HG03378 (cell line): ENCODE measurements around the gene TRAPPC4.
A peak's percentile ranks its signal among the peaks of the same experiment; 100 is the strongest.
"Not testable (repeated sequence)": the region's sequence is repeated elsewhere in the genome, so short reads cannot be mapped to it uniquely, and the experiment has no call there.

Experiments
- ATAC-seq: cut with Tn5 transposase; IDR thresholded peaks from one replicate; pipeline ENCODE4 v1.9.1; 2021; ENCODE audit warnings: mild to moderate bottlenecking, moderate library complexity; ENCODE audit not compliant: unreplicated experiment

Gene TRAPPC4

GRCh38 chr11:119030329-119031047 is 11.9 kb downstream of the TRAPPC4 start, which contains the start of gene SLC37A4:
Gene SLC37A4 (minus strand): TSS chr11:119030877.
- ATAC-seq: peak; percentile 82

DNA sequence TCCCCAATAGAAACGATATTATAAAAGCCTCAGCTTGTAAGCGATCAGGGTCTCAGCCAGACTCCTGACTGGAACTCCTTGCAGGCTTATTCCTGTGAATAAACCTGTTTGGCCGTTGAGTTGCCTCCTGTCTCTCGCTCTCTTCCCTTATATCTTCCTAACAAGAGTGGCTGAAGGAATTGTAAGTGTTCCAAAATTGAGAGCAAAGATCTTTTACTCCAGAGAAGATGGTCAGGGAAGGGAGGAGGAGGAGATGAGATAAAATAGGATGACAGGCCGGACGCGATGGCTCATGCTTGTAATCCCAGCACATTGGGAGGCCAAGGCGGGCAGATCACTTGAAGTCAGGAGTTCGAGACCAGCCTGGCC is 13.3 kb downstream of the TRAPPC4 start:
- no peak for ATAC-seq

DNA sequence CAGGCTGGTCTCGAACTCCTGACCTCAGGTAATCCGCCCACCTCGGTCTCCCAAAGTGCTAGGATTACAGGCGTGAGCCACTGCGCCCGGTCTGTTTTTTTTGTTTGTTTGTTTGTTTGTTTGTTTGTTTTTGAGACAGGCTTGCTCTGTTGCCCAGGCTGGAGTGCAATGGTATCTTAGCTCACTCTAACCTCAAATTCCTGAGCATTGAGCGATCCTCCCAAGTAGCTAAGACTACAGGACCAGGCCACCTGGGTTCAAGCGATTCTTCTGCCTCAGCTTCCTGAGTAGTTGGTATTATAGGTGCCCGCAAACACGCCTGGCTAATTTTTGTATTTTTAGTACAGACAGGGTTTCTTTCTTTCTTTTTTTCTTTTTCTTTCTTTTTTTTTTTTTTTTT is 14.9 kb downstream of the TRAPPC4 start:
- ATAC-seq: not testable (repeated sequence)

- no peak for ATAC-seq
Measured at GRCh38 chr11:119034813-119035212, 16.2 kb downstream of the TRAPPC4 start.

GRCh38 chr11:119038884-119039283 is 20.3 kb downstream of the TRAPPC4 start:
- no peak for ATAC-seq

GRCh38 chr11:119039471-119039870 is 20.9 kb downstream of the TRAPPC4 start:
- not testable (repeated sequence) for ATAC-seq

DNA sequence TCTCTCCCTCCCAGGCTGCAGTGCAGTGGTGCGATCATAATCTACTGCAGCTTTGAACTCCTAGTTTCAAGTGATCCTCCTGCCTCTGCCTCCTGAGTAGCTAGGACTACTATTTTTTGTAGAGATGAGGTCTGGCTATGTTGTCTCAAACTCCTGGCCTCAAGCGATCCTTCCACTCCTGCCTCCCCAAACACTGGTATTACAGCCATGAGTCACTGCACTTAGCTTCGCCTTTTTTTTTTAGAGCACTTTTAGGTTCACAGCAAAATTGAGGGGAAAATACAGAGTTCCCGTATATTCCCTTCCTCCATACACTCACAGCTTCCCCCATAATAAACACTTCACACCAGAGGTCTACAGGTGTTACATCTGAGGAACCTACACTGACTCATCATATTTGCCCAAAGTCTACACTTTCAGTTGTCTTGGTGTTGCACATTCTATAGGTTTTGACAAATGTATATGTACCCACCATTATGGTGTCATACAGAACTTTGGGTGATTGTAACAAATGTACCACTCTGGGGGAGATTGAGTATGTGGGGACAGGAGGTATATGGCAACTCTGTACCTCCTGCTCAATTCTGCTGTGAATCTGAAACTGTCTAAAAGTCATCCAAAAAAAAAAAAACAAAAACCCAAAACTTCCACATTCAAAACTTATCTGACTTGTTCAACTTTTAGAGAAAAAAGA is 23.4 kb downstream of the TRAPPC4 start:
- ATAC-seq: no peak

- ATAC-seq: no peak
Measured at GRCh38 chr11:119042927-119043326, 24.4 kb downstream of the TRAPPC4 start.

GRCh38 chr11:119044708-119045107 is 26.1 kb downstream of the TRAPPC4 start:
- no peak for ATAC-seq

DNA sequence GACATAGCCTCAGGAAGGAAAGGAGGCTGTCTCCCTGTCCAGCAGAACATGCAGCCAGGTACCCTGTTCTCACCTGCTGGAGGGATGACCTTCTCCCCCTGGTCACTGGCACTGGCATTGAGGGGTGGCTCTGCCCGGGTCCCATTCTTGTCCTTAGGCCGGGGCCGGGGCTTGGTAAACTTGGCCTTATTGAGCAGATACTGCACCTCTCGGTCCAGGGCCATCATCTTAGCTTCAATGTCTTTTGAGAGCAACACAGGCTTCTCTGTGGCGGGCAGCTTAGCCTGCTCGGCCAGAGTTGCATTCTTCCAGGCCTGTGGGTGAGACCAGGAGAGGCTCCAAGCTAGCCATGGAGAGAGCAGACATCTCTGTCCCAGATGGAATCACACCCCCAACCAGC is 27.9 kb downstream of the TRAPPC4 start:
- ATAC-seq: no peak

DNA sequence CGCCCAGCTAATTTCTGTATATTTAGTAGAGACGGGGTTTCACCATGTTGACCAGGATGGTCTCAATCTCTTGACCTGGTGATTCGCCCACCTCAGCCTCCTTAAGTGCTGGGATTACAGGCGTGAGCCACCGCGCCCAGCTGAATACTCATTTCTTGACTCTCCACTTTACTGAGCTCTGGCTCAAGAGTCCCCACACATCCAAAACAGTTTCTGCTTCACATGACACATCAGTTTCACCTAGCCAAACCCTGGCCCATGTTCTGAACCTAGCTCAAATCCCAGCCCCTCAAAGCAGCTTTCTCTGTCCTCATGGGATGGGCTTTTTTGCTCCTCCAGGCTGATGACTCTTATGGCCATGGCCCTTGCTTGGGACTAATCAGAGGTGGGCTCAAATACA is 28.6 kb downstream of the TRAPPC4 start:
- ATAC-seq: no peak

DNA sequence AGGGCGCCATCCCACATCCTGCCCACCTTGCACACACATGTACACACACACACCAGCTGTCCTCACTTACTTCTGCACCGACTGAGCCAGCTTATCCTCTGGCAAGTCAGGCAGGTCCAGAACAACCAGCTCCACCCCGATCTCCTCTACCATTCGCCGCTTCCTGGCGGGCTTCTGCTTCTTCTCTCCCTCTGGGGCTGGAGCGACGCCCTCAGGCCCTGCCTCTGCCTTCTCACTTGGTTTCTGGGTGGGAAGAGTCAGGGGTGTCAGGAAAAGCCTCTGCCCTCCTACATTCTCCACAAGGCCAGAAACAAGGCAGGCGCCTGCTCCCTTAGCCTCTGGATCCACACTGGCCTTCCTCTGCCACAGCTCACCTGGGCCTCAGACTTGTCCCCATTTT is 30.1 kb downstream of the TRAPPC4 start:
- no peak for ATAC-seq

GRCh38 chr11:119049081-119049480 is 30.5 kb downstream of the TRAPPC4 start:
- no peak for ATAC-seq

GRCh38 chr11:119051440-119052162 is 33.0 kb downstream of the TRAPPC4 start:
- ATAC-seq: peak; percentile 44

GRCh38 chr11:119052163-119052814 is 33.7 kb downstream of the TRAPPC4 start:
- peak; percentile 9 for ATAC-seq

DNA sequence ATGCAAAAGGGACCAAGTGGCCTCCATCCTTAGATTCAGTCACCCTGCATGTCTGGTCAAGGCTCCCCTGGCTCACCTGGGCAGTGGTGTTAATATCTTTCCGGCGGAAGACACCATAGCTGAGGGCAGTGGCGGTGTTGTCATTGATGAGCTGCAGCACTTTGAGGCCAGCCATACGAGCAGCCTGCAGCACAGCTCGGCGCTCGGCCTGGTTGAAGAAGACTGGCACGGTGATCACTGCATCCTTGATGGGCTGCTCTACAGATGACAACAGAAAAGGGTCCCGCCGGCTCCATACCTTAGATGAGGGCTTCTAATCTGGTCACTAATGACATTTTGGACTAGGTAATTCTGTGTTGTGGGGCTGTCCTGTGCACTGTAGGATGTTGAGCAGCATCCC is 35.9 kb downstream of the TRAPPC4 start:
- no peak for ATAC-seq

- no peak for ATAC-seq
Measured at GRCh38 chr11:119055901-119056300, 37.3 kb downstream of the TRAPPC4 start.

DNA sequence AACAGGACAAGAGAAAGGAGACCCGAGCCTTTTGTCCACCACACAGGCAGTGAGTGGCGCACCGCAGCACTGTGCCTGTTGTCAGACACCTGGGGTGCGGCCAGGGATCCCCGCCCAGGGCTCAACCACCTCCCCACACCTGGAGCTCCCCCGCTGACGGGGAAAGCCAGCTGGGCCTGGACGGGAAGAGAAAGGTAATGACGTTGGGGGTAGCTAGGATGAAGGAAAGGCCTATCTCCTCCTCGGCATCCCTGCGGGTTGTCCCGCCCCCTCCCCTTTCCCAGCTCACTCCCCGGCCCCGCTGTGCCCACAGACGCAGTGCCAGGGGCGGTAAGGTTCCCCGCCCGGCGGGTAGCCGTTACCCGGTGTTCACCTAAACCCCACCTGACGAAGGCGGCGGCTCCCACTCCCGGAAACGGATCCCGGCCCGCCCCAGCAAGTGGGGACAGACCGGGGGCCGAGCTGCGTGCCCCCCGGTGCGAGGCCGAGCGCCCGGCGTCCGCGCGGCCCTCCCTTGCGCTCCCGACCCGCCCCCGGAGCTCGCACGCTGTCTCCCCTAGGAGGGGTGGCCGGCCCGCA is 37.9 kb downstream of the TRAPPC4 start:
- peak; percentile 8 for ATAC-seq

DNA sequence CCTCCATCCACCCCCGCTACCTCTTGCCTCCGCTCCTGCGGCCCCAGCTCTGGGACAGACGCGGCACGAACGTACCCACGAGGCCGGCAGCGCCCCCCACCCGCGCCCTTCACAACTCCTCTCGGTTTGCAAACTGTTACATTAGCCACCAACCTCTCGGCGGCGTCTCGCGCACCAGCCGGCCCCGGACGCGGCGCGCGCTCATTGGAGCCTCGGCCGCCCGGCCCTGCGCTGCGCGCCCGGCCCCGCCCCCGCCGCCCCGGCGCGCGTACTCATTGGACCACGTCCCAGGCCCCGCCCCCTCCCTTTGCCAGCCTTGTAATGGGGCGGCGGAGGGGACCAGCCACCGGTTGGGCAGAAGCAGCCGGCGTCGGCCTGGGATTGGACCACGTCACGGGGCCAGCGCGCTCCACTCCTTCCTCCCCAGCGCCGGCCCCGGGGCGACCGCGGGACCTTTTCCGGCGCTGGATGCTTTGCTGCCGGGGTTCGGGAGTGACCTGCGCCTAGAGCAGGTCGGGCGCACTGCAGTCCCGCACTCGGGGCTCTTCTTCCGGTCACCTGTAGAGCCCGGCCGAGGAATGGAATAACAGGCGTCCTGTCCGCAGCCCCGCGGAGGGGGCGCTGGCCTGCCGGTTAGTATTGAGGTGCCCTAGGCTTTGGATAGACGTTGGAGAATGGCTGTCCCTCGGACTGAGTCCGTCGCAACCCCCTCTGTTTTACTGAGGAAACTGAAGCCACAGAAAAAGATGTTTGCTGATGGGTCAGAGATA is 38.6 kb downstream of the TRAPPC4 start, which contains the start of gene HYOU1:
HYOU1 (minus strand) TSS at position 206 of the 770 bp plus-strand sequence. CDS start 1,045 bp downstream, outside the sequence.
- peak; percentile 73 for ATAC-seq

DNA sequence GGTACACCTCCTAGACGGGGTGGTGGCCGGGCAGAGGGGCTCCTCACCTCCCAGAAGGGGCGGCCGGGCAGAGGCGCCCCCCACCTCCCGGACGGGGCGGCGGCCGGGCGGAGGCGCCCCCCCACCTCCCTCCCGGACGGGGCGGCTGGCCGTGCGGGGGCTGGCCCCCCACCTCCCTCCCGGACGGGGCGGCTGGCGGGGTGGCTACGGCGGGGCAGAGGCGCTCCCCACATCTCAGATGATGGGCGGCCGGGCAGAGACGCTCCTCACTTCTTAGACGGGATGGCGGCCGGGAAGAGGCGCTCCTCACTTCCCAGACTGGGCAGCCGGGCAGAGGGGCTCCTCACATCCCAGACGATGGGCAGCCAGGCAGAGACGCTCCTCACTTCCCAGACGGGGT is 40.6 kb downstream of the TRAPPC4 start:
- not testable (repeated sequence) for ATAC-seq
